Epithelial cell of prostate (primary cell): Measurements from ENCODE around the gene XPO4.

Experiments used
- DNase-seq: peaks from one replicate; pipeline ENCODE4 v3.0.0-alpha.2; 2011; ENCODE audit warnings: low read depth, low spot score
- H3K27ac ChIP-seq: fragments of 450-650 bp; 2 replicates; pipeline ENCODE4 v1.5.1; 2017; ENCODE audit warnings: mild to moderate bottlenecking

XPO4 gene

DNA sequence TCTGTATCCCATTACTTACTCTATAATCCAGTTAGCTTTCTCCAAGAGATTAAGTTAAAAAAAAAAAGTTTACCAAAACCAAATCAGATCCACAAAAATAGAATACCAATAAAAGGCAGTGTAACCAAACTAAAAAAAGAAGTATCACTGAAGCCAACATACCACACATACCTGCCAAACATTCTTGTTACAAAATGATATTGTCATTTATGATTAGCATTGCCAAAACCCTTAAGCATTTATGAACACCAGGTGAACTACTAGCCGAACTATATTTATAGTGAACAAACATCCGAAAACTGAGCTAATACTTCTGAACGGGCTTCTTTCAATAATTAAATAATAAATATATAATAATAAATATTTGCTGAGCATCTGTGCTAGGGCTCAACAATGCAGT, 69.7 kb downstream of the XPO4 start:
- no peak overlapping the region for H3K27ac ChIP-seq
- no peak for DNase-seq

DNA sequence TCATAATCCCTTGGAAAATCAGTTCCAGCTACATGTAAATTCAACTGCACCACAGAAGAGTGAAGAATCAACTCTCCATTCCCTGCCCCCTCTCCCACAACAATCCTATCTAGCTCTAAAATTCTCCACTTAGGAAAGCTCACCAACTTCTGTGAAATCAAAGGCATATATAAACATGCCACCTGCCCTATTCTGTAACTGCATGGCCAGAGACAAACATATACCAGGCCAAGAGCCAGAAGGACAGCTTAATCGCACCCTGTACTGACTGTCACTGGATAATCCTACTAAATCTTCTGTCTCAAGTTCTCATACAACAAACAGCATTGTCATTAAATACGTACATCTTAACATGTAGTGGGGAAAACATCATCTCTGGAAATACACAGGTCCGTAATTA, 70.6 kb downstream of the XPO4 start:
- DNase-seq: no peak
- no peak overlapping the region for H3K27ac ChIP-seq

DNA sequence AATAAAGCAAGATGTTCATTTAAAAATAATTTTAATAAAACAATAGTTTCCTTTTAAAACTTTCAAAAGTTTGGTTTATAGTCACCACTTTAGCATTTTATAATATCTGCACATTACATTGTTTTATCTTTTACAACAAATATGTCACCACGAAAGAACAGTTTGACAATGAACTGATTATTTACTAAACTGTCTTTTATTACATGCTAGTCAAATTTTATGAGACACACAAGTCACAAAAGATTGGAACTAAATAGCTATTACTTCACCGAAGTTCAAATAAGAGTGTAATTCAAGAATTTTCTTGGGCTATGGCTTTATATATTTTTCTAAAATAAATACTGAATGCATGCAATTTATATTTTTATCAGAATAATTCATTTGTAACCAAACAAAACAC, 71.3 kb downstream of the XPO4 start:
- DNase-seq: no peak
- H3K27ac ChIP-seq: no peak overlapping the region

DNA sequence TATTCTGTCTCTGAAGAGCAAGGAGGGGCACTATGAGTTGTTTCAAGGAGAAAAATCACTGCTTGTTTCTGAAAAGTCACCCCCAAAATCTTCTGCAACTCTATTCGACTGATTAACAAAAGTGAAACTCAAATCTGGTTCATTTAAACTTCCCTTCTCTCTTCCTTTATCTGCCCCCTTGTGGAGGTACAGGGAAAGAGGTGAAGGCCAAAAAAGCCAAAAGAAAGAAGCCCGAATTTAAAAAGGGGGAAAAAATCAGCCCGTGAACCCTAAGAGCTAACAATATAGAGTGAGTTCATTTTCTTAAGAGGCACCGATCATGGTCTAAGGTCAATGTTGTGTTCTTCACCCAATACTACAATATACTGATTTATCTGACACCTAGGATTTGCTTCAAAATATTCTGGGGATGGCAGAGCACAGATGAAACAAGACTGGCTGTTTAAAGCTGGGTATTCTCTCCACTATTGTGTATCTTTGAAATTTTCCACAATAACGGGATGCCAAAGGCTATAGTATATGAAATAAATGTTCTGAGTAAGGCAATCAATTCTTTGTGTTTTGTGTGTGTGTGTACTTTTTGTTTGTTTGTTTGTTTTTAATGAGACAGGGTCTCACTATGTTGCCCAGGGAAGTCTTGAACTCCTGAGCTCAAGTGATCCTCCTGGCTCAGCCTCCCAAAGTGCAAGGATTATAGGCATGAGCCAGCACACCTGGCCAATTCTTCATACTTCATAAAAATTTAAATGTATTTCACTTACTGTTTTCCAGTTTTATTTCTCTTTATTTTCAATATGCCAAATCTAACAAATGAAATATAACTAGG, 73.8 kb downstream of the XPO4 start:
- no peak overlapping the region for H3K27ac ChIP-seq

DNA sequence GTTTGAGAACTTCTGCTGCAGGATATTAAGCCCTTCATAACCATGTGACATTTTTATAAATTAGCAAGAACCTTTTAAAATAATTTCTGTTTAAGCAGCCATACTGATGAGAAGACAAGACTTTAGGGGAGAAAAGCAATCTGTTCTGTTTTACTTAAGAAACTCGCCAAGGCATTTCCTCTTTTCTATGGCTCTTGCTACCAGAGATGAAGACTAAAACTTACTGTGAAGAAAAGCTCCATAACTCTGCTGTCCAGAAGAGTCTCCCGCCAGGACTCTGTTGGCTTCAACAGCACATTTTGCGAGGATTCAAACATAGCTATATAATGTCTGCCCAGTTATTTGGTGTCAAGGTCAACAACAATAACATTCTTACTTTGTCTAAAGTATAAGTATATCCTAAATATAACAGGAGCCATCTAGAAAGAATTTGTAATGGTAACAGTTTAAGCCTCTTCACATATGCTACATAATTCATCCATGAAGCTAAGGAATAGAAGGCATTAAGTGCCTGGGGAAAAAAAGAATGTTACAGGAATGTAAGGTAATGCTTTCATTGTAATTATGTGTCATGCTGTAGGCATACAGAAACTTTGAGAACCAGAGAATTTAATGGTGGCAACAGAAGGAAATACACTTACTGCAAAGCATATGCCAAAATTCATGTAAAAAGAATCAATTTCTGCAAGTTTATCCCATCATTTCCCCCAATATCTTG, 75.5 kb downstream of the XPO4 start:
- no peak overlapping the region for H3K27ac ChIP-seq
- DNase-seq: no peak

More for the DNA sequence above, 73.8 kb downstream of the XPO4 start:
- DNase-seq: no peak

DNA sequence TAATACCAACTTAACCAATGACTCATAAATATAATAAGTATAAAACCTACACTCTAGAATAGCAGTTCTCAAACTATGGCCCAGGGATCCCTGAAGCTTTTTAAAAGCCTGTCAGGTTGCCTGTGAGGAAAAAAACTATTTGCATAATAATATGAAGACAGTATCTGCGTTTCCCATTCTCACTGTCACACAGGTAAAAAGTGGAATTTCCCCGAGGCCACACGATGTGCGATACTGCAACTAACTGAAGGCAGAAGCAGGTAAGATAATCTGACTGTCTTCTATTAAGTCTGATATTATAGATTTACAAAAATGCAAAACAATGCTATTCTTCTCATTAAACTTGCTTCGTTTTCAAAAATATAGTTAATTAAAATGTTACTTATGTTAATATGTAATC, 76.2 kb downstream of the XPO4 start:
- DNase-seq: no peak
- no peak overlapping the region for H3K27ac ChIP-seq

DNA sequence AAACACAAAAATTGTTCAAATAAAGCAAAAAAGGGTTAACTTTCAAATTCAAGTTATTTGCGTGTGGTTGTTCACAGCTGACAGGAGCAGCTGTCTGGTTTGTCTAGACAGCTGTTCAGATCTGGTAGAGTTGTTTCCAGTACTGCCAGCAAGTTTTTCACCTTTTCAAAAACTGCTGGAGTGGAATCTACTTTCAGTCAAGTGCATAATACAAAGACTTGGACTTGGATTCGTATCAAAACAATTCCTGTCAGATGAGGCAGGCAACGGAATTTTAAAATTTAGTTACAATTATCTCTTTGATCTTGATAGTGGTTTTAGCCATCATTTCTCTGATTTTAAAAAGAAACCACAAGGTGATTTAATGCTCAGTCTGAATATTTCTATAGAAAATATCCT, 77.1 kb downstream of the XPO4 start:
- no peak overlapping the region for H3K27ac ChIP-seq
- no peak for DNase-seq

DNA sequence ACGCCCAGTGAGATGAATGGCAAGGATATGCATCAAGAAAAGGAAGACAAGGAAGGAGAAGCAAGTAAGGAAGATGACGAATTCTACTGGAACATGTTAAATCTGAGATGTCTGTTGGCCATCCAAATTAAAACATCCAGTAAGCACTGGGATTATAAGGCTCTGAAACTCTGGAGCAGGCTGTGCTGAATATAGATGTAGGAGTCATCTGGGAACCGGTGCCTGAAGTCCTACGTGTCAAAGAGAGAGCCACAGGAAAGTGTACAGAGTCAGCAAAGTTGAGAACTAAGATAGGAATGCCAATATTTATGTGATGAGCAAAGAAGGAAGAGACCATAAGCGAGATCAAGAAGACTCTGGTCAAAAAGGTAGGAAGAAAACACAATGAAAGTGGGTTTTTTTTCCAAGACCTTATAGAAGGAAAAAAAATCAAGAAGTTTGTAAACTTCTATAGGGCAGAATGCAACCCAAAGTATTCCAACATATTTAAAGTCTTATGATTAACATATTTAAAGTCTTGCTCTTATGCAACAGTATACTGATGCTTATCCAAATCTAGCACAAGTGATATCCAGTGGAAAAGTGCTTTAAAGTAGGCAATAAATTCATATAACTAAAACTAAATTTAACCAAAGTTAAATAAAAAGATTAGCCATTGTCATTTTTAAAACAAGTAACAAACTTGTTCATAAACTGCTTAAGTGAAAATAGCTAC, 77.6 kb downstream of the XPO4 start:
- H3K27ac ChIP-seq: no peak overlapping the region
- no peak for DNase-seq

DNA sequence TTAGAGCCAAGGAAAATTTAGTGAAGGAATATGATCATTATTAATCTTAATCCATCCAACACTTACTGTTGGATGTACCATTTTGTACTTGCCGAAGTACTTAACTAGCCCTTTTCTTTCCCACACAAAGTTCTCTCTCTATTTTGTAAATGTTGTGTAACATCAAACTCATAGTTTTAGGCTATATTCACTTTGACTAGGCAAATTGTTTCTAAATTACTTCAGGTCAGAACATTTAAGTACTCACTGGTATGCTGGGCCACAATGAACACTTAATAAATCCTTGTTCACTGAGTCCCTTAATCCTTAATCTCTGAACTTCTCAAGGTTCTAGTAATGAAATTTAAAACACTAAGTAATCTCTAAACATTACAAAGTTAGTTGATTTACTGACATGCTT, 79.5 kb downstream of the XPO4 start:
- no peak for DNase-seq
- H3K27ac ChIP-seq: no peak overlapping the region

DNA sequence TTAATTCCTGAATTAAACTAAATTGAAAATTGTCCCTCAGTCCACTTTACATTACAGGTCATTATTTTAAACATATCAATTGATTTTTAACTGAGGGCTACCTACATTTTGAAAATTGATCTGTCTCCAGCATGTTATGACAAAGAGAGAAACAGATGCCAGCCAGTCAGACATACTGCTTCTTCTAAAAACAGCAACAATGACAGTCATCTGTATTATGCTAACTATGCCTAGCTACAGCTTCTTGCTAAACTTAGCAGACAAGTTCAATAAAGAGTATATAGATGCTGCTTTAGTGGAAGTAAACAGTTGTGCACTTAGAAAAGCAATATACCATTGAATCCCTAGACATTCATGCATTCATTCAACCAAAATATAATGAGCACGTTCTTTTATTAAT, 80.1 kb downstream of the XPO4 start:
- no peak overlapping the region for H3K27ac ChIP-seq

DNA sequence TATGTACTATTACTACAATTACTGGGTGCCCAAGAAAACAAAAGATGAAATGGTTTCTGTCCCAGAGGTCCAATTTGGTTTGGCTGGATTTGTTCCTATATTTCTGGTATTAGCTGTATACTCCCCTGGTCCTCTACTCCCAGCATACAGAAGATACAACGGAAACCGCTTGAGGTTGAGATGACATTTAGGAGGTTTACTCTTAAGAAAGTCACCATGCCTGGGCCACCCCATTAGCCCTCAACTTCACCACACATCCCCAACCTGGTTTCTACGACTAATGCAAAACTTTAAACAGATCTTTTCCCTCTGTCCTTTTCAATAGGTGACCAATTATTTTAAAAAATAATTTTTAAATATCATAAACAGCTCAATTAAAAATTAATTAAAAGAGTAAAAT, 82.8 kb downstream of the XPO4 start:
- DNase-seq: no peak

More for the DNA sequence above, 80.1 kb downstream of the XPO4 start:
- DNase-seq: no peak

DNA sequence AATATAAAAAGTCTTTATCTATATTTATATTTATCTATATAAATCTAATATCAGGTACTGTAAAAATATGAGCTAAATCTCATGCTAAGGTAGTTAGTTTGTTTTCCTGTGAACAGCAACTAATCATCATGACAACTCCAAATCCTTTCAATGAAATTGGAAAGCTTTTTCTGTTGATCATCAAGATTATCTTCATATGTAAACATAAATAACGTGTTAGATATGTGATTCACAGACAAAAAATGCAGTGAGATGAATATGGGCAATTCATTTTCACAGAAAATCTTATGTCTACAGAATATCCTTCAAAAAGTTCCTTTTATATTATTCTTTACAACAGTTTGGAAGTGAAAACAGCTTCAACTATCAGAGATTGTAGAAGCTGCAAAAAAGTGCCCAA, 87.1 kb downstream of the XPO4 start:
- DNase-seq: no peak
- H3K27ac ChIP-seq: no peak overlapping the region

More for the DNA sequence above, 82.8 kb downstream of the XPO4 start:
- H3K27ac ChIP-seq: no peak overlapping the region

DNA sequence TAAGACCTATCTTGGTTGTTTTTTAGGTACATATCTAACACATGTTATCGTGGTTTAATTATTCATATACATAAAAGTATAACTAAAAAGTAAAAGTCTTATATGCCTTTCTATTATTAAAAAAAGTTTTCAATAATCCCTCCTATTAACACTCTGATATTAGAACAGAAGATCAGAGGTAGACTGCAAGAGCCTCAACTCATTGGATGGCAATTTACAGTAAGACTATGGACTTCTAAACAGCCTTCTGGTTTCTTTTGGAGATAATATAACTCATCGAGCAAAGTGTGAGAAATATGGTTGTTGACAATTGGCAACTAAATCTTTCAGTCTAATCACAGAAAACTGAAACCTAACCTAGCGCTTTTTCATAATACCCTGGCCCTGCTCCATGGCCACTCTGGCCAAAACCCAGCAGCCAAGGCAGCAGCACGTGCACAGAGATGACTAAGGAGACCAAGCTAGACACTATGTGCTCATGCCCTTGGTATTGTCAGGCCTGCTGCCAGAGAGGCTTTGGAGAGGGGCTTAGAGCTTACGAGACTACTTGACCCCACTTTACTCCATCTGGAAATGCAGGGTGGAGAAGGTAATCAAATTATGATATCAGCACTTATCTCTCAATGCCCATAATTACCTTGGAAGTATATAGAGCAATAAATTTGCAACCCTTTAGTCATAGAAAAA, 88.2 kb downstream of the XPO4 start:
- peak overlapping the region; percentile 16 for H3K27ac ChIP-seq
- DNase-seq: no peak

DNA sequence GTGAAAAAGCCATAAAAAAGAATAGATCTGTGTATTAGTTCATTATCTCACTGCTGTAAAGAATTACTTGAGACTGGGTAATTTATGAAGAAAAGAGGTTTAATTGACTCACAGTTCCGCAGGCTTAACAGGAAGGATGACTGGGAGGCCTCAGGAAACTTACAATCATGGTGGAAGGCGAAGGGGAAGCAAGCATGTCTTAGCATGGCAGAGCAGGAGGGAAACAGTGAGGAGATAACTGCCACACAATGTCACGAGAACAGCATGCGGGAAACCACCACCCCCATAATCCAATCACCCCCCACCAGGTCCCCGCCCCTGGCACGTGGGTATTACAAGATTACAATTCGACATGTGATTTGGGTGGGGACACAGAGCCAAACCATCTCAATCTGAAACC, 89.7 kb downstream of the XPO4 start:
- DNase-seq: no peak

DNA sequence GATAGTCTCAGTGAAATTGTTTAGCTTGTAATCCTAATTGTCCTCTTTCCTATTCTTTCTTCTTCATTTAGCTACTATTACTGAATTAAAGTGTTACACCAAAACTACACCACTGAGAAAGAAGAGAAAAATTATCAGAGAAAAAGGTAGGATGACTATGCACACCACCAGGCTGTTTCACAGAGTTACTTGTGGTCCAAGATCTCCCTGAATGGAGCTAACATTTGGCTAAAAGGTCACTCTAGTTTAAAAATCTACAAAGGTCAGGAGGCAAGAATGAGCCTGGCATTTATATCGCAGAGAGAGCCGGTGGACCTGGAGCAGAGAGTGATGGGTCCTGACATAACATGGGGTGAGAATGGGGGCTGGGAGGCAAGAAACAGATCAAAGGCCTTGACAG, 91.7 kb downstream of the XPO4 start:
- no peak overlapping the region for H3K27ac ChIP-seq
- DNase-seq: no peak

More for the DNA sequence above, 89.7 kb downstream of the XPO4 start:
- no peak overlapping the region for H3K27ac ChIP-seq

DNA sequence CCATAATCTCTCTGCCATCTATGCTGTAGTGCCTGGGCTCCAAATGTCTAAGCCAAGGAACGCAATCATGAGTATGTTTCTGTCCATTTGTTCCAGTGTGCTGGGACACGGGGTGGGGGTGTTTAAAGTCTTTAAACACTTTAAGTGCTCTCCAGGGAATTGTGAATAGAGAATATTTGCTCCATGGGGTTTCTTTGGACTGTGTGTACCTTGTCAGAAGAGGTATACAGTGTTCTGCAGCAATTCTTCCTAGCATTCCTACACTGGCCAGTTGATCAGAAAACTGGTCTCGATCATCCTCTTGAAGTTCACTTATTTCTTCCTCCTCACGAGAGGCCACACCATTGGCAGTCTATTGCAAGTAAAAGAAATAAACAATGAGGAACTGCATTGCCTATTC, 93.7 kb downstream of the XPO4 start:
- no peak for DNase-seq
- no peak overlapping the region for H3K27ac ChIP-seq

DNA sequence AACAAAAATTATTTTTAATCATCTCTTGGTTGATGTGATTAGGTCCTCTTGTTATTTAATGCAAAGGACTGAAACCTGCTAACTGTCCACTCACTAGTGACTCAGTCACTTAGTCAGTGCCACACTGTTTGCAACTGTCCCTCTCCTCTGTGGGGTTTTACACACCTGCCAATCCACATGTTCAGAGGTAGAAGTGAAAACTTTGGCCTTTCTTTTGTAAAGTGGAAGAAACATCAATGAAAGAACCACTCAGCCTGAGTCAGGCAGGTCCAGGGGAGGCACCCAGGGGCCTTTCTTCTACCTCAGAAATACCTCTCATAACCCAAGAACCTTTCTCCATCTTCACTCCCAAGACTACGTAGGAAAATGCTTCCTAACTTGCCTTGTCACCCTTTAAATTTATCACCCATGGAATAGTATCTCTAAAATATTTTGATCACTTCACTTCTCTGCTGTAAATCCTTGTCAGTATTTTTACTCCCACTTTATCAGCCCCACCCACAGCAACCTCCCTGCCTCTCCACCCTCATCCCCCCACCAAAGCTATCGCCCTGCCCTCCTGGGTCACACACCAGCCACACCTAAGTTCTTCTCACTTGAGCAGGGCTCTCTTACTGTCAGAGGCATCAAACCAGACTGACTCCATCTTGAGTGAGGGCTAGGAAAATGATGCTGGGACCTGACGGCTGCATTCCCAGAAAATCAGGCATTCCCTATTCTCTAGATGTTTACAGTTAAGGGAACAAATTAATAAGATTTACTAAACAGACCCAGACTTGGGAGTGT, 99.2 kb downstream of the XPO4 start:
- H3K27ac ChIP-seq: no peak overlapping the region
- DNase-seq: no peak

DNA sequence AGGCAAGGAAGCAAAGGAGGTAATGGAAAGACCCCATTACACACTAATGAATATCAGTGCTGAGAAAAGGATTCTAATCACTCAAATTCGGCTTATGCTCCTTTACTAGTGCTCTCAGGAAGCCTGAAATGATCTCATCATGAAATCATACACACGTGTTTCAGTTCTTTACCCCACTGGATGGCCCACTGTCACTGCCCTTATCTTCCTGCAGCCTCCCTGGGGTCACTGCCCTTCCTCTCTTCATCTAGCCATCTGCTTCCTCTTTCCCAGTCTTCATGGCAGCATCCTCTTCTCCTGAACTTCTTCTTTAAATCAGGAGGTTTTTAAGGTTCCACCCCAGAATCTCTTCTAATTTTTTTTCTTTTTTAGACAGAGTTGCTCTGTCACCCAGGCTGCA, 100.8 kb downstream of the XPO4 start:
- H3K27ac ChIP-seq: no peak overlapping the region
- DNase-seq: no peak

DNA sequence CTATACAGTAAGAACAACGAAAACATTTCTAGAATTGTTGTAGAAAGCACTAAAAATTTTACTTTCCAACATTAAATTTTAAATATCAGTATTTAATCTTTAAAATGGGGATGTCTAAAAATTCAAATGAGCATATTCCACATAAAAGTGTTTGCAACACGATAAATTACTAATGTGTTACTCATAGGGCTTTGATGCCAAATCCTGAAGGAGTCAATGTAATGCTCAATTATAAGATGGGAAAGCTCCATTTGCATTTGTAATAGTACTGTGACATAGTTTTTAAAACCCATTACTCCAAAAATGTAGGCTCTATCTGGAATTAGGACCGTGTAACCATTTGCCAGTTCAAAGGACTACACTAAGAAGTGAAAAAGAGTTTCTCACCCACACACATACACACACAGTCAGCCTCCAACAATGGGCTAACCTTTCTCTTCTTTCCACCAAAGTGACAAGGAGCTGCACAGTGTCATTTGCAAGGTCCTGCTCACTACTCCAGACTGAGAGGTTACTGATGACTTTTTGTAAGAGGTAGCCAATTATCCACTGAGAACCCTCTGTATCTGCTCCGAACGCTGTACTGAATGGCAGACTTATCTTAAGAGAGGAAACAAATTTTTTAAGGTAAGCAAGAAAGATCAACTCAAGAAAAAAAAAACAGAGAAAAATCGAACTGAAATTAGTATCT, 102.7 kb downstream of the XPO4 start:
- H3K27ac ChIP-seq: no peak overlapping the region
- DNase-seq: no peak
